ENCODE measurements around the gene GAB4. TPM values are rescaled to one million over a fixed set of nuclear protein-coding genes. Genes with fewer than 3 reads are reported as not detected.

GAB4 gene
- total RNA-seq, 2 experiments from 2014 or later: not detected

- no peaks in the 10 kb centered on the region for H3K4me1 Mint-ChIP-seq (ENCODE audit: low read depth)
- no peak overlapping the region for H3K27ac Mint-ChIP-seq
- H3K36me3 Mint-ChIP-seq (ENCODE audit: low read depth): no peaks in the 10 kb centered on the region
- TF ChIP-seq, protein P1, sequence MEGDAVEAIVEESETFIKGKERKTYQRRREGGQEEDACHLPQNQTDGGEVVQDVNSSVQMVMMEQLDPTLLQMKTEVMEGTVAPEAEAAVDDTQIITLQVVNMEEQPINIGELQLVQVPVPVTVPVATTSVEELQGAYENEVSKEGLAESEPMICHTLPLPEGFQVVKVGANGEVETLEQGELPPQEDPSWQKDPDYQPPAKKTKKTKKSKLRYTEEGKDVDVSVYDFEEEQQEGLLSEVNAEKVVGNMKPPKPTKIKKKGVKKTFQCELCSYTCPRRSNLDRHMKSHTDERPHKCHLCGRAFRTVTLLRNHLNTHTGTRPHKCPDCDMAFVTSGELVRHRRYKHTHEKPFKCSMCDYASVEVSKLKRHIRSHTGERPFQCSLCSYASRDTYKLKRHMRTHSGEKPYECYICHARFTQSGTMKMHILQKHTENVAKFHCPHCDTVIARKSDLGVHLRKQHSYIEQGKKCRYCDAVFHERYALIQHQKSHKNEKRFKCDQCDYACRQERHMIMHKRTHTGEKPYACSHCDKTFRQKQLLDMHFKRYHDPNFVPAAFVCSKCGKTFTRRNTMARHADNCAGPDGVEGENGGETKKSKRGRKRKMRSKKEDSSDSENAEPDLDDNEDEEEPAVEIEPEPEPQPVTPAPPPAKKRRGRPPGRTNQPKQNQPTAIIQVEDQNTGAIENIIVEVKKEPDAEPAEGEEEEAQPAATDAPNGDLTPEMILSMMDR (IDR thresholded peaks at IDR 0.05): no peak
- peaks cover 84% of the 10 kb centered on the region for H3K27me3 Mint-ChIP-seq
- peaks cover 12 to 18% of the 10 kb centered on the region in 2 experiments for H3K27me3 ChIP-seq (ENCODE audit: control insufficient read depth in 1 of 2, insufficient read depth in 2 of 2, low read length in 2 of 2)
- POLR2A ChIA-PET: no interaction called here
- no peaks in the 10 kb centered on the region for H3K4me1 ChIP-seq (ENCODE audit: insufficient read depth, low read length)
- no peaks in the 10 kb centered on the region for H3K36me3 ChIP-seq (ENCODE audit: insufficient read depth, low read length)
- no peak overlapping the region for H3K4me3 ChIP-seq (ENCODE audit: low read length)
- no peak overlapping the region for H3K27ac ChIP-seq (ENCODE audit: low read depth in 1 of 2, low read length in 2 of 2)
- peaks cover 0 to 14% of the 10 kb centered on the region in 2 experiments for H3K9me3 ChIP-seq (ENCODE audit: control insufficient read depth in 1 of 2, insufficient read depth in 1 of 2, low read length in 2 of 2)
- ATAC-seq (ENCODE audit: poor library complexity) (no peak), DNase-seq (no peak)
- CTCF ChIA-PET: no interaction called here
- peaks cover 2% of the 10 kb centered on the region for H3K9me3 Mint-ChIP-seq
- intact Hi-C loops (cut with DNase I, micrococcal nuclease): loop anchor here in 1 of 2 experiments (10.0 kb wide), 1 partner anchor 65 kb away; no protein-coding TSS in a partner anchor
- no peak overlapping the region for H3K4me3 Mint-ChIP-seq
Observed at GRCh38 chr22:17009640-17010291, 1.7 kb upstream of the GAB4 start.

DNA sequence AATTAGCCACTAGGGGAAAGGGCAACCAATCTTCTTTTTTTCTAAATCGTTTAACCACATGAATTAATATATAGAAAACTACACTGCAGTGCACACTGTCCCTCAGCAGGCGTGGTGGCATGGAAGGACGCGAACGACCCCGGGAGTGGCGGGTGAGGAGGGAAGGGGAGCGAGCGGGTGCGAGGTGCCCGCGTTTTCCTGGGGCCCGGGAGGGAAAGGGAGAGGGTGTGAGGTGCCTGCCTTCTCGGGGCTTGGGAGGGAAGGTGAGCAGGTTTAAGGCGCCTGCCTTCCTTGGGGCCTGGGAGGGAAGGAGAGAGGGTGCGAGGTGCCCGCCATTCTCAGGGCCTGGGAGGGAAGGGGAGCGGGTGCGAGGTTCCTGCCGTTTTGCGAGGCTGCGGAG is 765 bp downstream of the GAB4 start:
- H3K9me3 Mint-ChIP-seq: peaks cover 9% of the 10 kb centered on the region
- H3K4me1 Mint-ChIP-seq (ENCODE audit: low read depth): no peaks in the 10 kb centered on the region
- no peak overlapping the region for H3K27ac ChIP-seq (ENCODE audit: low read depth in 1 of 2, low read length in 2 of 2)
- H3K36me3 ChIP-seq (ENCODE audit: insufficient read depth, low read length): no peaks in the 10 kb centered on the region
- intact Hi-C loops (cut with DNase I, micrococcal nuclease): loop anchor here in 1 of 2 experiments (10.0 kb wide), 1 partner anchor 62 kb away; no protein-coding TSS in a partner anchor
- CTCF ChIA-PET: no interaction called here
- H3K27me3 ChIP-seq (ENCODE audit: control insufficient read depth in 1 of 2, insufficient read depth in 2 of 2, low read length in 2 of 2): peaks cover 12 to 18% of the 10 kb centered on the region in 2 experiments
- H3K4me1 ChIP-seq (ENCODE audit: insufficient read depth, low read length): no peaks in the 10 kb centered on the region
- no peak overlapping the region for H3K4me3 Mint-ChIP-seq
- H3K9me3 ChIP-seq (ENCODE audit: control insufficient read depth in 1 of 2, insufficient read depth in 1 of 2, low read length in 2 of 2): peaks cover 0 to 14% of the 10 kb centered on the region in 2 experiments
- TF ChIP-seq, protein P1 (IDR thresholded peaks at IDR 0.05): no peak
- DNase-seq (no peak), ATAC-seq (ENCODE audit: poor library complexity) (no peak)
- no peak overlapping the region for H3K4me3 ChIP-seq (ENCODE audit: low read length)
- POLR2A ChIA-PET: no interaction called here
- H3K27me3 Mint-ChIP-seq: peaks cover 88% of the 10 kb centered on the region
- no peaks in the 10 kb centered on the region for H3K36me3 Mint-ChIP-seq (ENCODE audit: low read depth)
- no peak overlapping the region for H3K27ac Mint-ChIP-seq

- H3K4me3 ChIP-seq (ENCODE audit: low read length): no peak overlapping the region
- H3K36me3 ChIP-seq (ENCODE audit: insufficient read depth, low read length): no peaks in the 10 kb centered on the region
- intact Hi-C loops (cut with DNase I, micrococcal nuclease): no loop called here
- Mint-ChIP-seq H3K27ac (no peak overlapping the region), H3K9me3 (no peaks in the 10 kb centered on the region), H3K36me3 (ENCODE audit: low read depth) (no peaks in the 10 kb centered on the region), H3K4me1 (ENCODE audit: low read depth) (no peaks in the 10 kb centered on the region), H3K4me3 (no peak overlapping the region), H3K27me3 (peaks cover 9% of the 10 kb centered on the region)
- H3K4me1 ChIP-seq (ENCODE audit: insufficient read depth, low read length): no peaks in the 10 kb centered on the region
- ChIA-PET CTCF (no interaction called here), POLR2A (no interaction called here)
- no peak for DNase-seq
- ATAC-seq (ENCODE audit: poor library complexity): no peak
- H3K27ac ChIP-seq (ENCODE audit: low read depth in 1 of 2, low read length in 2 of 2): no peak overlapping the region
- peaks cover 0 to 4% of the 10 kb centered on the region in 2 experiments for H3K27me3 ChIP-seq (ENCODE audit: control insufficient read depth in 1 of 2, insufficient read depth in 2 of 2, low read length in 2 of 2)
- TF ChIP-seq, protein P1 (IDR thresholded peaks at IDR 0.05): no peak
- H3K9me3 ChIP-seq (ENCODE audit: control insufficient read depth in 1 of 2, insufficient read depth in 1 of 2, low read length in 2 of 2): no peaks in the 10 kb centered on the region
Observed at GRCh38 chr22:16989915-16990314, 18.1 kb downstream of the GAB4 start.
